Aorta (tissue), 5 donors: Measurements from ENCODE around the gene IGLL5. TPM values are rescaled to one million over a fixed set of nuclear protein-coding genes. Genes with fewer than 3 reads are reported as not detected.
A peak's percentile ranks its signal among the peaks of the same experiment; 100 is the strongest.

ENCODE experiments used
- ATAC-seq: fragments of 200-7000 bp; cut with Tn5 transposase; one replicate; pipeline ENCODE4 v1.9.1; 2022; ENCODE audit warnings: moderate library complexity; ENCODE audit not compliant: low FRiP score
- DNase-seq, 2 donors: peaks; one replicate each; pipeline ENCODE4 v3.0.0-alpha.2; 2020
- H3K27ac ChIP-seq, 2 donors: one replicate each; pipeline ENCODE4 v1.5.1; 2013; ENCODE audit warnings: low read length in 2 of 2, mild to moderate bottlenecking in 2 of 2, moderate library complexity in 2 of 2, control low read depth in 1 of 2, inconsistent platforms in 1 of 2, low read depth in 1 of 2
- H3K27me3 ChIP-seq, 2 donors: one replicate each; pipeline ENCODE4 v1.6.1; 2013; ENCODE audit warnings: control low read depth in 1 of 2, low read length in 1 of 2, mild to moderate bottlenecking in 1 of 2, moderate library complexity in 1 of 2; ENCODE audit not compliant: insufficient read depth in 2 of 2, control insufficient read depth in 1 of 2
- H3K36me3 ChIP-seq, 2 donors: one replicate each; pipeline ENCODE4 v1.6.1; 2013; ENCODE audit warnings: control low read depth in 1 of 2, low read length in 1 of 2, mild to moderate bottlenecking in 1 of 2; ENCODE audit not compliant: insufficient read depth in 2 of 2, control insufficient read depth in 1 of 2
- H3K4me1 ChIP-seq, 2 donors: one replicate each; pipeline ENCODE4 v1.6.1; 2013; ENCODE audit warnings: low read length in 2 of 2, control low read depth in 1 of 2, mild to moderate bottlenecking in 1 of 2, moderate library complexity in 1 of 2; ENCODE audit not compliant: insufficient read depth in 2 of 2, control insufficient read depth in 1 of 2
- H3K4me3 ChIP-seq, 2 donors: one replicate each; pipeline ENCODE4 v1.5.1; 2013; ENCODE audit warnings: low read length in 2 of 2, control low read depth in 1 of 2, mild to moderate bottlenecking in 1 of 2
- H3K9me3 ChIP-seq: one replicate; pipeline ENCODE4 v1.6.1; 2013; ENCODE audit warnings: mild to moderate bottlenecking, low read length; ENCODE audit not compliant: control insufficient read depth
- WGBS, 2 donors: extraction: QIAGEN DNeasy Blood & Tissue Kit; methylation state at CpG; one replicate each; pipeline ENCODE4 v1.1.7; 2013; 5-methylcytosine and 5-hydroxymethylcytosine counted together
- intact Hi-C, 2 donors: fragments of 100-400 bp; cut with DNase I; formaldehyde crosslinking; loops; one replicate each; pipeline versions ENCODE4 v1.14.2 to v1.15.0; 2022
- polyA plus RNA-seq, 2 donors: library from polyadenylated mRNA; stranded (reverse); fragments of 200-250 nt; gene quantifications; one replicate each; pipeline ENCODE4 v1.2.3, GENCODE V29; 2013
- total RNA-seq, 2 donors: library from RNA; stranded (reverse); fragmentation: NEBNext Ultra II Directional; extraction: Animal tissue kit (Norgen Biotek cat#: 25700); gene quantifications; one replicate each; pipeline ENCODE4 v1.2.1, GENCODE V29; 2021
- donor health status: healthy with polysubstance abuse.
- donor health status: Bipolar disorder and iron deficiency.
- donor health status: DM: no; HTN: no; CAD: no.
- donor health status: DM: no; HTN: no; CAD: no.
- donor health status: DM: yes; HTN: yes; CAD: no.

The IGLL5 gene
- total and polyA plus RNA-seq, 4 donors: 0.51 to 6.1 (median 2.0) TPM

GRCh38 chr22:22848364-22848866 is 39.2 kb upstream of the IGLL5 start:
- 27 to 29% methylated on average over 5 of the region's 5 CpGs for WGBS, 2 donors
- intact Hi-C loops: loop anchor here (5.0 kb wide), 2 partner anchors 109 to 279 kb away; no protein-coding TSS in a partner anchor
- no peaks in the 10 kb centered on the region for H3K4me1 ChIP-seq
- no peaks in the 10 kb centered on the region for H3K9me3 ChIP-seq
- DNase-seq: peak; percentile 64 to 82
- H3K4me3 ChIP-seq: no peak overlapping the region
- H3K27ac ChIP-seq: no peak overlapping the region
- H3K36me3 ChIP-seq: no peaks in the 10 kb centered on the region
- no peaks in the 10 kb centered on the region for H3K27me3 ChIP-seq
- peak; percentile 56 for ATAC-seq

DNA sequence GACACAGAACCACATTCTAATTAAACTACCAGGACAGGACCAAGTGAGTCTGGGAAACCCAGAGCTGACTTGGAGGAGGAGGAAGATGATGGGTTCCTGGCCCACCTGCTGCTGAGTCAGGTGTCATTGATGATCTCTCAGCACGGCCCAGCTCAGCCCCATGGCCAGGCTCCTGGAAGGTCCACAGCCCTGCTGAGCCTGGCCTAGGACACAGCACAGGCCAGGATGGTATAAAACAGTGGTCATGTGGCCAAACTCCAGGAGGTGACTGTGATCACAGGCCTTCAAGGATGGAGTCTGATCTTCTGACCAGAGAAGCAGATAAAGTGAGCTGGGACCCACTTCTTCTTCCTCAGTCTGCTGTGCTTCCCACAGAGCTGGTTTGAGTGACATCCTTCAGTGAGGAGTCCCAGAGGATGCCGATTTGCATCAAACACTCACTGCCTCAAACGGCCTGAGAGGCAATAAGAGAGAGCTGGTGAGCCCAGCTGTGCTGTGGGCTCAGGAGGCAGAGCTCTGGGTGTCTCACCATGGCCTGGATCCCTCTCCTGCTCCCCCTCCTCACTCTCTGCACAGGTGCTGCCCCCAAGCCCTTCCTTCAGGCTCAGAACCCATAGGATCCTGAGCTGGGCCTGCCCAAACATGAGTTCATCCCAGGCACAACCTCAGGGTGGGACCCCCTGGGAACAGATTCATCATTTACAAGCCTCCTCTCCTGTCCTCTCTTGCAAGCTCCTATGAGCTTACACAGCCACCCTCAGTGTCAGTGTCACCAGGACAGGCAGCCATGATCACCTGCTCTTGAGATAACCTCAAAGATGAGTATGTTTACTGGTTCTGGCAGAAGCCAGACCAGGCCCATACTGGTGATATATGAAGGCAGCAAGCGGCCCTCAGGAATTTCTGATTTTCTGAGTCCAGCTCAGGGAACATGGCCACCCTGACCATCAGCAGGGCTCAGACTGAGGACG is 37.7 kb upstream of the IGLL5 start:
- no peaks in the 10 kb centered on the region for H3K9me3 ChIP-seq
- no peaks in the 10 kb centered on the region for H3K4me1 ChIP-seq
- 70 to 74% methylated on average over 5 of the region's 5 CpGs for WGBS, 2 donors
- ATAC-seq (no peak), DNase-seq (no peak)
- H3K27ac ChIP-seq: no peak overlapping the region
- intact Hi-C loops: loop anchor here (5.0 to 10.0 kb wide), 3 partner anchors 107 to 277 kb away; no protein-coding TSS in a partner anchor
- H3K36me3 ChIP-seq: no peaks in the 10 kb centered on the region
- no peaks in the 10 kb centered on the region for H3K27me3 ChIP-seq
- no peak overlapping the region for H3K4me3 ChIP-seq

DNA sequence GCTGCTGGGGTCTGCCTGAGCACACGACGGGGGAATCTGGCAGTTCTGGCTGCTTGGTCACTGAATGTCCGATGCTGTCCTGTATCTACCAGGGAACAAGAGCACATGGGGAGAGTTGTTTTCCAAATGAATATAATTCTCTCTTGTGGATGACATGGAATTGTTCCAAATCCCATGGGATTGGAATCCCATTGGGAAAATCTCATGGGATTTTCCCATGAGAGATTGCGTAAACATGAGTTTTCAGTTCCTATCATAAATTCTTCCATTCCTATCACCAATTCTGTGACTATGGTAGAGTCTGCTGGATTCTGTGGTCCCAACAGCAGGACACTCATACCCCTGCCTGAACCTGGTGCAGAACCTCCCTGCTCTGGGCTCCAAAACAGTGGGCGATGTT is 35.6 kb upstream of the IGLL5 start:
- DNase-seq (no peak), ATAC-seq (no peak)
- 80% methylated on average over 5 of the region's 5 CpGs for WGBS, 2 donors
- Histone ChIP-seq H3K4me3 (no peak overlapping the region), H3K27me3 (no peaks in the 10 kb centered on the region), H3K4me1 (no peaks in the 10 kb centered on the region), H3K9me3 (no peaks in the 10 kb centered on the region), H3K27ac (no peak overlapping the region), H3K36me3 (no peaks in the 10 kb centered on the region)
- intact Hi-C loops: loop anchor here in 1 of 2 donors (10.0 kb wide), 1 partner anchor 273 kb away; no protein-coding TSS in a partner anchor

GRCh38 chr22:22853713-22854112 is 33.9 kb upstream of the IGLL5 start:
- H3K9me3 ChIP-seq: no peaks in the 10 kb centered on the region
- no peaks in the 10 kb centered on the region for H3K4me1 ChIP-seq
- no peaks in the 10 kb centered on the region for H3K36me3 ChIP-seq
- intact Hi-C loops: loop anchor here in 1 of 2 donors (10.0 kb wide), 1 partner anchor 271 kb away; no protein-coding TSS in a partner anchor
- no peaks in the 10 kb centered on the region for H3K27me3 ChIP-seq
- no peak overlapping the region for H3K4me3 ChIP-seq
- H3K27ac ChIP-seq: no peak overlapping the region
- WGBS, 2 donors: 51 to 58% methylated on average over 2 of the region's 2 CpGs
- no peak for DNase-seq
- no peak for ATAC-seq

GRCh38 chr22:22854466-22854865 is 33.1 kb upstream of the IGLL5 start:
- WGBS, 2 donors: 69 to 79% methylated on average over 8 of the region's 8 CpGs
- Histone ChIP-seq H3K4me1 (no peaks in the 10 kb centered on the region), H3K4me3 (no peak overlapping the region), H3K9me3 (no peaks in the 10 kb centered on the region), H3K27me3 (no peaks in the 10 kb centered on the region), H3K36me3 (no peaks in the 10 kb centered on the region), H3K27ac (no peak overlapping the region)
- ATAC-seq: no peak
- DNase-seq: no peak
- intact Hi-C loops: loop anchor here in 1 of 2 donors (10.0 kb wide), 1 partner anchor 270 kb away; no protein-coding TSS in a partner anchor

GRCh38 chr22:22855085-22855484 is 32.5 kb upstream of the IGLL5 start:
- Histone ChIP-seq H3K4me3 (no peak overlapping the region), H3K36me3 (no peaks in the 10 kb centered on the region), H3K27me3 (no peaks in the 10 kb centered on the region), H3K27ac (no peak overlapping the region), H3K4me1 (no peaks in the 10 kb centered on the region), H3K9me3 (no peaks in the 10 kb centered on the region)
- intact Hi-C loops: loop anchor here in 1 of 2 donors (10.0 kb wide), 1 partner anchor 270 kb away; no protein-coding TSS in a partner anchor
- WGBS, 2 donors: 40 to 52% methylated on average over 13 of the region's 13 CpGs
- DNase-seq (no peak), ATAC-seq (no peak)

DNA sequence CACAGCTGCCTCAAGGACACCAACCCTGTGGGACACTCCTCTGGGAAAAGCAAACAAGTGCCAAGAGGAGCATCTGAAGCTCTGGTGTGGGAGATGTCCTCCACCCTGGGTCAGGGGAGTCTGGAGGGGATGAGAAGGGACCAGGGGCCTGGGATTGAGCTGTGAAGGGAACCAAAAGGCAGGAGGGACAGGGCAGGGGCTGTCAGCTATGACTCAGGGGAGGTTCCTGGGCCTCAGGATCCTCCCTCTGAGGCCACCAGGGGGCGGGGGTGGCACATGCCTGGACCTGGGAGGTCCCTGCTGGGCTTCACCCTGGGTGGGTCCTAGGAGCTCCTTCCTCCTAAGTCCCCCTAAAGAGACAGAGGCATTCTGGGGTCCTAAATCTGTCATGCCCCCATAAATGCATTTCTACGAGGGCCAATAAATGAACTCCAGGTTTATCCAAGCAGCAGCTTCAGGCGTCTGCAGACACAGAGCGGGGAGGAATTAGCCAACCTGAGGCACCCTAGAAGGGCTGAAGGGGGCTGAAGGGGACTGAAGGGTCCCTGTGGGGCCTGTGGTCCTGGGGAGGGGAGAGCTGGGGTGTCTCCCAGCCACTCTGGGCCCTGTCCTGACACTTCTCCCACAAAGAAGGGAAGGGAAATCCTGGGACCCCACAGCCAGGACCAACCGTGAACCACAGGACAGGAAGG is 31.9 kb upstream of the IGLL5 start:
- Histone ChIP-seq H3K36me3 (no peaks in the 10 kb centered on the region), H3K27ac (no peak overlapping the region), H3K27me3 (no peaks in the 10 kb centered on the region), H3K4me1 (no peaks in the 10 kb centered on the region), H3K9me3 (no peaks in the 10 kb centered on the region), H3K4me3 (no peak overlapping the region)
- no peak for ATAC-seq
- DNase-seq: no peak
- 61 to 62% methylated on average over 4 to 5 of the region's 5 CpGs for WGBS, 2 donors
- intact Hi-C loops: loop anchor here in 1 of 2 donors (10.0 kb wide), 1 partner anchor 269 kb away; no protein-coding TSS in a partner anchor

- Histone ChIP-seq H3K27ac (no peak overlapping the region), H3K9me3 (no peaks in the 10 kb centered on the region), H3K36me3 (no peaks in the 10 kb centered on the region), H3K4me1 (no peaks in the 10 kb centered on the region), H3K27me3 (no peaks in the 10 kb centered on the region), H3K4me3 (no peak overlapping the region)
- intact Hi-C loops: loop anchor here in 1 of 2 donors (10.0 kb wide), 1 partner anchor 268 kb away; no protein-coding TSS in a partner anchor
- 78 to 84% methylated on average over 6 of the region's 6 CpGs for WGBS, 2 donors
- no peak for ATAC-seq
- no peak for DNase-seq
Measured at GRCh38 chr22:22856364-22856763, 31.3 kb upstream of the IGLL5 start.
